ENCODE results near the gene TBCK. TPM values are rescaled to one million over a fixed set of nuclear protein-coding genes. Genes with fewer than 3 reads are reported as not detected.
"Not testable (repeated sequence)": the region's sequence is repeated elsewhere in the genome, so short reads cannot be mapped to it uniquely, and the experiment has no call there.

Gene TBCK
- total RNA-seq, 4 donors from 2014 or later: 46.5 to 55.3 (median 51.4) TPM

- DNase-seq (ENCODE audit: low spot score in 2 of 2): no peak
- Histone ChIP-seq H3K9me3 (no peaks in the 10 kb centered on the region), H3K4me3 (no peak overlapping the region), H3K27me3 (no peaks in the 10 kb centered on the region), H3K27ac (no peak overlapping the region), H3K4me1 (no peaks in the 10 kb centered on the region), H3K36me3 (peaks cover 0 to 31% (median 0%) of the 10 kb centered on the region in 3 donors)
- 88 to 97% methylated on average over 1 of the region's 1 CpG for WGBS, 2 donors
- TF ChIP-seq POLR2A (IDR thresholded peaks at IDR 0.05) (no peak), EP300 (IDR thresholded peaks at IDR 0.05) (no peak), CTCF (IDR thresholded peaks at IDR 0.05) (no peak)
Observed at GRCh38 chr4:106240699-106241098, 75.3 kb downstream of the TBCK start.

- no peaks in the 10 kb centered on the region for H3K4me1 ChIP-seq
- TF ChIP-seq CTCF (IDR thresholded peaks at IDR 0.05) (peak in 4 of 5 experiments; percentile 38 to 54 (median 45)), POLR2A (IDR thresholded peaks at IDR 0.05) (no peak), EP300 (IDR thresholded peaks at IDR 0.05) (no peak)
- peak overlapping the region in 1 of 4 donors; percentile 13 for H3K27ac ChIP-seq
- H3K36me3 ChIP-seq: peaks cover 0 to 33% (median 0%) of the 10 kb centered on the region in 3 donors
- no peak overlapping the region for H3K4me3 ChIP-seq
- WGBS, 2 donors: 44 to 54% methylated on average over 2 of the region's 2 CpGs
- no peaks in the 10 kb centered on the region for H3K27me3 ChIP-seq
- no peak for DNase-seq (ENCODE audit: low spot score in 2 of 2)
- H3K9me3 ChIP-seq: no peaks in the 10 kb centered on the region
Observed at GRCh38 chr4:106238820-106239420, 77.1 kb downstream of the TBCK start.

- Histone ChIP-seq H3K27ac (no peak overlapping the region), H3K4me1 (no peaks in the 10 kb centered on the region), H3K36me3 (peaks cover 0 to 78% (median 0%) of the 10 kb centered on the region in 3 donors), H3K4me3 (no peak overlapping the region), H3K9me3 (no peaks in the 10 kb centered on the region), H3K27me3 (no peaks in the 10 kb centered on the region)
- TF ChIP-seq POLR2A (IDR thresholded peaks at IDR 0.05): no peak
- no peak for TF ChIP-seq EP300 (IDR thresholded peaks at IDR 0.05)
- no peak for TF ChIP-seq CTCF (IDR thresholded peaks at IDR 0.05)
- DNase-seq (ENCODE audit: low spot score in 2 of 2): no peak
Observed at GRCh38 chr4:106231931-106232330, 84.1 kb downstream of the TBCK start.

- Histone ChIP-seq H3K4me1 (no peaks in the 10 kb centered on the region), H3K36me3 (peaks cover 0 to 49% (median 0%) of the 10 kb centered on the region in 3 donors), H3K27ac (no peak overlapping the region), H3K9me3 (no peaks in the 10 kb centered on the region), H3K27me3 (no peaks in the 10 kb centered on the region), H3K4me3 (no peak overlapping the region)
- TF ChIP-seq EP300 (IDR thresholded peaks at IDR 0.05): no peak
- TF ChIP-seq CTCF (IDR thresholded peaks at IDR 0.05): no peak
- TF ChIP-seq POLR2A (IDR thresholded peaks at IDR 0.05): no peak
- DNase-seq (ENCODE audit: low spot score in 2 of 2): no peak
Observed at GRCh38 chr4:106222548-106222947, 93.5 kb downstream of the TBCK start.

GRCh38 chr4:106213291-106213690 lies 102.7 kb downstream of the TBCK start:
- not testable (repeated sequence) for H3K4me1 ChIP-seq; H3K27ac ChIP-seq; H3K9me3 ChIP-seq; H3K4me3 ChIP-seq; DNase-seq (ENCODE audit: low spot score in 2 of 2); H3K27me3 ChIP-seq
- WGBS, 2 donors: 96 to 98% methylated on average over 23 of the region's 23 CpGs
- peaks cover 0 to 22% (median 0%) of the 10 kb centered on the region in 3 donors for H3K36me3 ChIP-seq

GRCh38 chr4:106210021-106210420 lies 106.0 kb downstream of the TBCK start:
- Histone ChIP-seq H3K4me1 (no peaks in the 10 kb centered on the region), H3K4me3 (no peak overlapping the region), H3K36me3 (peaks cover 0 to 23% (median 0%) of the 10 kb centered on the region in 3 donors), H3K9me3 (no peaks in the 10 kb centered on the region), H3K27me3 (no peaks in the 10 kb centered on the region), H3K27ac (no peak overlapping the region)
- DNase-seq (ENCODE audit: low spot score in 2 of 2): no peak
- TF ChIP-seq EP300 (IDR thresholded peaks at IDR 0.05) (no peak), CTCF (IDR thresholded peaks at IDR 0.05) (no peak), POLR2A (IDR thresholded peaks at IDR 0.05) (no peak)
